IPS-18a (cell line): ENCODE measurements around the gene ASB2.

Source experiments
- H3K27ac ChIP-seq: one replicate; pipeline ENCODE4 v1.5.1; 2013; ENCODE audit warnings: low read length
- H3K27me3 ChIP-seq: one replicate; pipeline ENCODE4 v1.6.1; 2013; ENCODE audit warnings: mild to moderate bottlenecking, low read length; ENCODE audit not compliant: control insufficient read depth, insufficient read depth
- H3K36me3 ChIP-seq: one replicate; pipeline ENCODE4 v1.6.1; 2013; ENCODE audit warnings: low read depth, low read length; ENCODE audit not compliant: control insufficient read depth
- H3K4me1 ChIP-seq: one replicate; pipeline ENCODE4 v1.6.1; 2013; ENCODE audit warnings: low read depth, low read length; ENCODE audit not compliant: control insufficient read depth
- H3K4me3 ChIP-seq: one replicate; pipeline ENCODE4 v1.5.1; 2013; ENCODE audit warnings: low read length
- H3K9ac ChIP-seq: one replicate; pipeline ENCODE4 v1.6.1; 2013; ENCODE audit warnings: mild to moderate bottlenecking, low read length, moderate library complexity
- H3K9me3 ChIP-seq: one replicate; pipeline ENCODE4 v1.6.1; 2013; ENCODE audit warnings: low read depth, low read length; ENCODE audit not compliant: control insufficient read depth

The ASB2 gene

DNA sequence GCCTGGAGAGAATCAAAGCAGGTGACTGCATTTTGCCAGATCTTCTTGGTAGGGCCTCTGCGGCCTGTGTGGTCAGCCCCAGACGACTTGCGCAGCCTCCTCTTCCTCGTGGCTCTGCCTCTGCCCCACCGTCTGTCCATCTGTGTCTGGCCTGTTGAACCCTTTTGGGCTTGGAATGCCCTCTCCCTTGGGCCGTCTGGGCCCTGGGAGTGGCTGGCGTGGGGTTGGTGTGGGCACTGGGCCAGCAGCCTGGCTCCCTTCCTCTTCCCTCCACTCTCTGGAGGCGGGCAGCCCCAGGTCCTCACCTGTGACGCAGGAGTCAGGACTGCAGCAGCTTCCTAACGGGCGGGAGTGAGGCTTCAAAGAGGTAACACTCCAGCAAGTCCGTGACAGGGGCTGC lies 11.0 kb upstream of the ASB2 start:
- H3K9ac ChIP-seq = no peak overlapping the region
- no peak overlapping the region for H3K4me3 ChIP-seq
- H3K27ac ChIP-seq = no peak overlapping the region
- H3K4me1 ChIP-seq = peaks cover 3% of the 10 kb centered on the region
- H3K36me3 ChIP-seq = no peaks in the 10 kb centered on the region
- H3K9me3 ChIP-seq = no peaks in the 10 kb centered on the region
- no peaks in the 10 kb centered on the region for H3K27me3 ChIP-seq

GRCh38 chr14:93986955-93987354 lies 10.6 kb upstream of the ASB2 start:
- no peak overlapping the region for H3K27ac ChIP-seq
- H3K9me3 ChIP-seq = no peaks in the 10 kb centered on the region
- peaks cover 3% of the 10 kb centered on the region for H3K4me1 ChIP-seq
- H3K4me3 ChIP-seq = no peak overlapping the region
- no peak overlapping the region for H3K9ac ChIP-seq
- no peaks in the 10 kb centered on the region for H3K36me3 ChIP-seq
- no peaks in the 10 kb centered on the region for H3K27me3 ChIP-seq

- Histone ChIP-seq H3K9me3 (no peaks in the 10 kb centered on the region), H3K4me1 (peaks cover 3% of the 10 kb centered on the region), H3K36me3 (no peaks in the 10 kb centered on the region), H3K4me3 (no peak overlapping the region), H3K27me3 (no peaks in the 10 kb centered on the region), H3K9ac (no peak overlapping the region), H3K27ac (no peak overlapping the region)
Measured at GRCh38 chr14:93984987-93985410, 8.6 kb upstream of the ASB2 start.

GRCh38 chr14:93984070-93984469 lies 7.7 kb upstream of the ASB2 start:
- H3K9me3 ChIP-seq = no peaks in the 10 kb centered on the region
- no peak overlapping the region for H3K27ac ChIP-seq
- H3K4me3 ChIP-seq = no peak overlapping the region
- H3K36me3 ChIP-seq = no peaks in the 10 kb centered on the region
- H3K9ac ChIP-seq = no peak overlapping the region
- no peaks in the 10 kb centered on the region for H3K27me3 ChIP-seq
- peaks cover 3% of the 10 kb centered on the region for H3K4me1 ChIP-seq

GRCh38 chr14:93982230-93983007 lies 6.0 kb upstream of the ASB2 start:
- H3K36me3 ChIP-seq = no peaks in the 10 kb centered on the region
- peaks cover 3% of the 10 kb centered on the region for H3K4me1 ChIP-seq
- no peak overlapping the region for H3K27ac ChIP-seq
- H3K4me3 ChIP-seq = no peak overlapping the region
- H3K9ac ChIP-seq = no peak overlapping the region
- H3K9me3 ChIP-seq = no peaks in the 10 kb centered on the region
- H3K27me3 ChIP-seq = no peaks in the 10 kb centered on the region

GRCh38 chr14:93981316-93982229 lies 5.2 kb upstream of the ASB2 start:
- no peak overlapping the region for H3K27ac ChIP-seq
- H3K9ac ChIP-seq = no peak overlapping the region
- H3K36me3 ChIP-seq = no peaks in the 10 kb centered on the region
- no peak overlapping the region for H3K4me3 ChIP-seq
- H3K9me3 ChIP-seq = no peaks in the 10 kb centered on the region
- H3K27me3 ChIP-seq = no peaks in the 10 kb centered on the region
- peaks cover 3% of the 10 kb centered on the region for H3K4me1 ChIP-seq

- peaks cover 3% of the 10 kb centered on the region for H3K4me1 ChIP-seq
- no peaks in the 10 kb centered on the region for H3K27me3 ChIP-seq
- no peak overlapping the region for H3K9ac ChIP-seq
- no peaks in the 10 kb centered on the region for H3K9me3 ChIP-seq
- no peaks in the 10 kb centered on the region for H3K36me3 ChIP-seq
- H3K4me3 ChIP-seq = no peak overlapping the region
- no peak overlapping the region for H3K27ac ChIP-seq
Measured at GRCh38 chr14:93980456-93981201, 4.3 kb upstream of the ASB2 start.

- no peaks in the 10 kb centered on the region for H3K27me3 ChIP-seq
- H3K27ac ChIP-seq = no peak overlapping the region
- H3K4me3 ChIP-seq = no peak overlapping the region
- peaks cover under 1% of the 10 kb centered on the region for H3K4me1 ChIP-seq
- no peak overlapping the region for H3K9ac ChIP-seq
- no peaks in the 10 kb centered on the region for H3K9me3 ChIP-seq
- H3K36me3 ChIP-seq = no peaks in the 10 kb centered on the region
Measured at GRCh38 chr14:93978735-93979134, 2.4 kb upstream of the ASB2 start.

DNA sequence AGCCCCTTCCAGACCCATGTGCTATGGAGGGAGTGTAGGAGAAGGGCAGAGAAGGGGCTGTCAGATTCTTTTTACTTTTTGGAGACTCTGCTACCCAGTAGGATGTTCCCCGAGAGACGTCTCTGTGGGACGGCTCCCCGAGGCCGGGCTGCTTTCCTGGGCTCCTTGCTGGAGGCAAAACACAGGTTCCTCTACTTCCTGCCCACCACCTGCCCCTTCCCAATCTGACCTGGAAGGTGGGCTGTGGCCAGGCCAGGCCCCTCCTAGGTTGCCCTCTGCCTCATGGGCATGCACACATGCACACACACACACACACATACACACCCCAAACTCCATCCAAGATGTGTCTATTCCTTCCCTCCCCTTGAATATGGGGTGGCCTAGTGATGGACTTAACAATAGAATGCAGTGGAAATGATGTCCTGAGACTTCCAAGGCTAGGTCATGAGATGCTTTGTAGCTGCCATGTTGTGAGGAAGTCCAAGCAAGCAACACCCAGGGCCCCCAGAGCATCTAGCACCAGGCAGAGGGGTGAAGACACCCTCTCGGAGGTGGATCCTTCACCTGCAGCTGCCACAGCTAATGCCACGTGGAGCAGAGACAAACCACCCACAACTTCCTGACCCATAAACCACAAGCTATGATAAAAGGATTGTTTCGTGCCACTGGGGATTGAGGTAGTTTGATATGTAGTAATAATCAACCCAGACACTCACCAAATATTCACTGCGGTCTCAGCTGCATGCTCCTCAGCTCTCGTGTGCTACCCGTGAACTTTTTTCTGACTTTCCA lies 1.6 kb upstream of the ASB2 start:
- no peaks in the 10 kb centered on the region for H3K4me1 ChIP-seq
- H3K27ac ChIP-seq = no peak overlapping the region
- no peaks in the 10 kb centered on the region for H3K27me3 ChIP-seq
- no peak overlapping the region for H3K4me3 ChIP-seq
- no peak overlapping the region for H3K9ac ChIP-seq
- no peaks in the 10 kb centered on the region for H3K9me3 ChIP-seq
- H3K36me3 ChIP-seq = no peaks in the 10 kb centered on the region

DNA sequence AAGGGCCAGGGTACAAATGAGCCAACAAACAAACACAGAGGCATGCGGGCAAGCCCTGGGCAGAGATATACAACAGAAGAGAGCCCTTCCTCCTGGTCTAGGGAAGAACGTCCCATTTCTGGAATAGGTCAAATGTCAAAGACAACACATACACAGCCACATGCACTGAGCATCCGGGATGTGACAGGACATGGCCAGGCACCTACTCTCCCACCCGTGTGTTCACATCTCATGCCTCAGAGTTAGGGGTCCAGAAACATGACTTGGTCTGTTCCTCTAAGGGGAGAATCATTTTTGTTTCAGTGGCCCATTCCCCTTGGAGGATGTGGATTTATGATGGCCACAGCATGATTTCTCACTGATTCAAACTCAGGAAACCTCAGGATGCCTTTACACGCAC lies 801 bp upstream of the ASB2 start:
- H3K4me3 ChIP-seq = no peak overlapping the region
- no peaks in the 10 kb centered on the region for H3K9me3 ChIP-seq
- H3K27ac ChIP-seq = no peak overlapping the region
- H3K9ac ChIP-seq = no peak overlapping the region
- no peaks in the 10 kb centered on the region for H3K4me1 ChIP-seq
- no peaks in the 10 kb centered on the region for H3K36me3 ChIP-seq
- H3K27me3 ChIP-seq = no peaks in the 10 kb centered on the region
